CD4-positive, alpha-beta memory T cell (primary cell): ENCODE data around the gene U2AF1L4. TPM values are rescaled to one million over a fixed set of nuclear protein-coding genes. Genes with fewer than 3 reads are reported as not detected.

Experiments
- CTCF ChIA-PET: fragments of 350-600 bp; sonication (Branson Sonifier 250); formaldehyde crosslinking; loops from one replicate; lab custom pipeline; 2021; ENCODE audit warnings: inconsistent platforms; ENCODE audit not compliant: partially characterized antibody; lab: Charles Lee
- POLR2A ChIA-PET: fragments of 350-600 bp; sonication (Branson Sonifier 250); formaldehyde crosslinking; loops from one replicate; lab custom pipeline; 2021; ENCODE audit not compliant: partially characterized antibody; lab: Charles Lee
- DNase-seq, 5 donors: peaks; one replicate each; pipeline versions ENCODE4 v3.0.0 to v3.0.0-alpha.2; 2020 to 2022; ENCODE audit warnings: mixed read lengths in 1 of 5
- H3K27ac ChIP-seq: one replicate; pipeline ENCODE4 v1.7.0; 2013; ENCODE audit warnings: low read depth, low read length
- H3K27me3 ChIP-seq: 2 replicates; pipeline ENCODE4 v1.7.0; 2013; ENCODE audit warnings: mild to moderate bottlenecking, low read length, moderate library complexity; ENCODE audit not compliant: insufficient read depth
- H3K36me3 ChIP-seq: 2 replicates; pipeline ENCODE4 v1.7.0; 2013; ENCODE audit warnings: mild to moderate bottlenecking, low read length, moderate library complexity; ENCODE audit not compliant: insufficient read depth
- H3K4me1 ChIP-seq: 2 replicates; pipeline ENCODE4 v1.7.0; 2013; ENCODE audit warnings: mild to moderate bottlenecking, low read length, moderate library complexity; ENCODE audit not compliant: insufficient read depth
- H3K4me3 ChIP-seq, 2 donors: one replicate each; pipeline ENCODE4 v1.7.0; 2013; ENCODE audit warnings: low read length in 2 of 2, mild to moderate bottlenecking in 1 of 2
- H3K9me3 ChIP-seq, 2 donors: one replicate each; pipeline ENCODE4 v1.7.0; 2013; ENCODE audit warnings: low read length in 2 of 2, control low read depth in 1 of 2; ENCODE audit not compliant: control insufficient read depth in 1 of 2
- H3K27ac Mint-ChIP-seq, 7 donors: one replicate each; pipeline ENCODE4 v1.8.0; 2020 to 2021; ENCODE audit warnings: mixed read lengths in 7 of 7, mild to moderate bottlenecking in 6 of 7, inconsistent platforms in 3 of 7, moderate library complexity in 3 of 7
- H3K27me3 Mint-ChIP-seq, 2 donors: one replicate each; pipeline ENCODE4 v1.8.0; 2020 to 2021; ENCODE audit warnings: mixed read lengths in 2 of 2
- H3K36me3 Mint-ChIP-seq, 2 donors: one replicate each; pipeline ENCODE4 v1.8.0; 2020 to 2021; ENCODE audit warnings: mixed read lengths in 2 of 2, inconsistent platforms in 1 of 2, mild to moderate bottlenecking in 1 of 2
- H3K4me1 Mint-ChIP-seq, 4 donors: one replicate each; pipeline ENCODE4 v1.8.0; 2020 to 2021; ENCODE audit warnings: mixed read lengths in 4 of 4, mild to moderate bottlenecking in 1 of 4
- H3K4me3 Mint-ChIP-seq, 8 donors: one replicate each; pipeline ENCODE4 v1.8.0; 2020 to 2021; ENCODE audit warnings: mixed read lengths in 8 of 8, mild to moderate bottlenecking in 7 of 8, moderate library complexity in 6 of 8, inconsistent platforms in 3 of 8
- H3K9me3 Mint-ChIP-seq, 8 donors: one replicate each; pipeline ENCODE4 v1.8.0; 2020 to 2021; ENCODE audit warnings: mixed read lengths in 8 of 8, mild to moderate bottlenecking in 5 of 8, inconsistent platforms in 3 of 8, moderate library complexity in 1 of 8
- intact Hi-C: fragments of 100-400 bp; cut with micrococcal nuclease; formaldehyde crosslinking; loops from one replicate; pipeline ENCODE4 v1.15.1; 2023
- polyA plus RNA-seq, 2 donors: library from polyadenylated mRNA; unstranded; fragments of 300-500 nt; fragmentation: Illumina TruSeq; gene quantifications; one replicate each; pipeline ENCODE4 v1.2.3, GENCODE V29; 2021
- total RNA-seq, 2 experiments: library from RNA; stranded (reverse); gene quantifications; one replicate each; pipeline ENCODE4 v1.2.3, GENCODE V29; 2021

U2AF1L4 gene
- total and polyA plus RNA-seq, 4 experiments from 2014 or later: 48.7 to 65.2 (median 55.7) TPM

DNA sequence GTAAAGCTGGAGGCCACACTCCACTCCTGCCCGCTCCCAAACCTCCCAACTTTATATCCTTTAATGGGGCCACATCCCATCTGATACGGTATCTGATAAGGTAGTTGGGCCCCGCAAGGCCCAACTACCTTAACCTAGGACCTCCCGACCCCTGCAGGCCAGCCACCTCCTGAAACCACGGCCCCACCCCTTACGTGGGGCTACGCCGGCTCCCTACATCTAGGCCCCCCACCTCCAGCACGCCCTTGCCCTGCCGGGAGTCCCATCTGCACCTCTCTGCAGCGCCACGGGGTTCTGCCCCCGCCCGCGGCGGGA, 5.2 kb downstream of the U2AF1L4 start:
- ChIA-PET CTCF (interaction anchor here (2.2 kb wide), 1 partner anchor 22 kb away, joined by 6 read pairs; the partner anchor contains the start of gene KMT2B), POLR2A (interaction anchor here (0.9 to 5.7 kb wide), 17 partner anchors 9 to 97 kb away, joined by 3 to 37 read pairs (median 5); partner anchors contain the start of genes COX6B1, HSPB6, KMT2B and LIN37)
- Histone ChIP-seq H3K27me3 (no peaks in the 10 kb centered on the region), H3K4me3 (peak overlapping the region; percentile 83 to 88), H3K4me1 (peaks cover 57% of the 10 kb centered on the region), H3K9me3 (no peaks in the 10 kb centered on the region), H3K36me3 (peaks cover 17% of the 10 kb centered on the region), H3K27ac (peak overlapping the region; percentile 24)
- Mint-ChIP-seq H3K36me3 (peaks cover 12 to 42% of the 10 kb centered on the region in 2 donors), H3K4me3 (peak overlapping the region; percentile 88 to 98 (median 90)), H3K9me3 (no peaks in the 10 kb centered on the region), H3K27me3 (no peaks in the 10 kb centered on the region), H3K27ac (peak overlapping the region in 4 of 7 donors; percentile 57 to 99 (median 93)), H3K4me1 (peaks cover 18 to 62% (median 39%) of the 10 kb centered on the region in 4 donors)
- intact Hi-C loops: loop anchor here (1.0 to 10.0 kb wide), 4 partner anchors 23 to 1635 kb away; partner anchors contain the start of genes ARHGAP33 and ZNF527
- no peak for DNase-seq

DNA sequence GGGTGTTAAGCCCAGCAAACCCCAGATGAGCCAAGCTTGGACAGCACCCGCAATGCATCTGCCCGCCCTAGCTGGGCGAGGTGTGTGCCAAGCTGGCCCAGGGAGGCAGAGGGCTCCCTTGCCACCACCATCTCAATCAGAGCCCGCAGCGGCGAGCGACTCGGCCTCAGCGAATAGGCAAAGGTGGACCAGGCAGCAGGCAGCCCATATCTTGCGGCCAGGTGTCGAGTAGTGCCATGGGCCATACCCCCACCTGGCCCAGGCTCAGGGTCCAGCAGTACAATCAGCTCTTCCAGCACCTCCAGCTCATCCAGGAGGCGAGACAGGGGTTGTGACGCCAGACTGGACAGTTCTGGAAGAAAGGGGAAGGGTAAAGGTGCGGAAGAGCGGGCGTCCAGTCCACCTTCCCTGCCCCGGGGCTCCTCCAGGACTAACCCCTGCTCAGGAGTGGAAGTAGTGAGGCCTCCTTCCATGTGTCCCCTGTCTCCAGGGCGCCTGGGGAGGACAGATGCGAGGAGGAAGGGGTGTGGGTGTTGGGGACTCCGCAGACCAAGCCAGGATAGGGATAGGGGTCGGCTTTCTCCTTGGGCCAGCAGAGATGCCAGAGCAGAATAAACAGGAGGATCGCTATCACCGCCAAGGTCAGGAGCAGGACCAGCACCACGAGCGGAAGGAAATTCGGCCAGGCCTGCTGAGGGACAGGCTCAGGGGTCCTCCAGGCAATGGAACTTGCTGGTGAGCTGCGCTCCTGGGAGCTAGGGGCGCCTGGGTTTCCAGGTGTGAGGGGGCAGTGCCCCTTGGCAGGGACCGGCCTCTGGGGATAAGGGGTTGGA, 5.7 kb downstream of the U2AF1L4 start:
- Mint-ChIP-seq H3K4me3 (peak overlapping the region; percentile 52 to 98 (median 89)), H3K27me3 (no peaks in the 10 kb centered on the region), H3K27ac (peak overlapping the region in 3 of 7 donors; percentile 52 to 99 (median 61)), H3K9me3 (no peaks in the 10 kb centered on the region), H3K4me1 (peaks cover 17 to 61% (median 39%) of the 10 kb centered on the region in 4 donors), H3K36me3 (peaks cover 15 to 42% of the 10 kb centered on the region in 2 donors)
- Histone ChIP-seq H3K4me1 (peaks cover 57% of the 10 kb centered on the region), H3K4me3 (peak overlapping the region in 1 of 2 donors; percentile 88), H3K27ac (no peak overlapping the region), H3K9me3 (no peaks in the 10 kb centered on the region), H3K27me3 (no peaks in the 10 kb centered on the region), H3K36me3 (peaks cover 22% of the 10 kb centered on the region)
- ChIA-PET POLR2A (interaction anchor here (1.0 to 5.7 kb wide), 13 partner anchors 10 to 96 kb away, joined by 3 to 37 read pairs (median 6); partner anchors contain the start of genes COX6B1, HSPB6, KMT2B and LIN37), CTCF (interaction anchor here (1.5 to 2.2 kb wide), 2 partner anchors 13 to 21 kb away, joined by 3 to 6 read pairs; partner anchors contain the start of gene KMT2B)
- intact Hi-C loops: loop anchor here (1.0 to 10.0 kb wide), 4 partner anchors 22 to 1635 kb away; partner anchors contain the start of genes ARHGAP33 and ZNF527
- peak in 1 of 5 donors; percentile 29 for DNase-seq

DNA sequence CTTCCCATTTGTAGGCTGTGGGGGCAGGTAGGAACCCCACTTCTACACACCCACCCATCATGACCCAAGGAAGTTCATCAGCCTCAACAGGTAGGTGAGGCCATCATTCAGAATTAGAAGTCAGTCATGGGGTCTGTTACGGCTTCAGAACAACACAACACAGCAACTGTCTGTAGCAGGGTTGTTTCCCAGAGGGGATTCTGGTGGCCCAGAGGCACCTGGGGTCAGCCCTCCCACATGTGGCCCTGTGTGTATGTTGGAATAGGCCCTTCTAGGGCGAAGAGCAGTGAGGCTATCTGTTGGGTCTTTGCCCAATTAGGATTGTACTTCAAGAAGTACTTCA, 6.4 kb downstream of the U2AF1L4 start:
- Histone ChIP-seq H3K4me3 (no peak overlapping the region), H3K27me3 (no peaks in the 10 kb centered on the region), H3K36me3 (peaks cover 27% of the 10 kb centered on the region), H3K4me1 (peaks cover 50% of the 10 kb centered on the region), H3K27ac (no peak overlapping the region), H3K9me3 (no peaks in the 10 kb centered on the region)
- CTCF ChIA-PET: interaction anchor here (1.5 to 2.2 kb wide), 2 partner anchors 12 to 20 kb away, joined by 3 to 6 read pairs; partner anchors contain the start of gene KMT2B
- H3K4me1 Mint-ChIP-seq: peaks cover 15 to 61% (median 39%) of the 10 kb centered on the region in 4 donors
- no peaks in the 10 kb centered on the region for H3K27me3 Mint-ChIP-seq
- POLR2A ChIA-PET: interaction anchor here (1.1 to 5.7 kb wide), 5 partner anchors 9 to 91 kb away, joined by 3 to 37 read pairs (median 19); partner anchors contain the start of genes COX6B1, HSPB6, KMT2B and LIN37
- intact Hi-C loops: no loop called here
- DNase-seq: no peak
- peak overlapping the region in 6 of 8 donors; percentile 17 to 98 (median 30) for H3K4me3 Mint-ChIP-seq
- peaks cover 21 to 46% of the 10 kb centered on the region in 2 donors for H3K36me3 Mint-ChIP-seq
- H3K9me3 Mint-ChIP-seq: no peaks in the 10 kb centered on the region
- peak overlapping the region in 4 of 7 donors; percentile 14 to 74 (median 48) for H3K27ac Mint-ChIP-seq

DNA sequence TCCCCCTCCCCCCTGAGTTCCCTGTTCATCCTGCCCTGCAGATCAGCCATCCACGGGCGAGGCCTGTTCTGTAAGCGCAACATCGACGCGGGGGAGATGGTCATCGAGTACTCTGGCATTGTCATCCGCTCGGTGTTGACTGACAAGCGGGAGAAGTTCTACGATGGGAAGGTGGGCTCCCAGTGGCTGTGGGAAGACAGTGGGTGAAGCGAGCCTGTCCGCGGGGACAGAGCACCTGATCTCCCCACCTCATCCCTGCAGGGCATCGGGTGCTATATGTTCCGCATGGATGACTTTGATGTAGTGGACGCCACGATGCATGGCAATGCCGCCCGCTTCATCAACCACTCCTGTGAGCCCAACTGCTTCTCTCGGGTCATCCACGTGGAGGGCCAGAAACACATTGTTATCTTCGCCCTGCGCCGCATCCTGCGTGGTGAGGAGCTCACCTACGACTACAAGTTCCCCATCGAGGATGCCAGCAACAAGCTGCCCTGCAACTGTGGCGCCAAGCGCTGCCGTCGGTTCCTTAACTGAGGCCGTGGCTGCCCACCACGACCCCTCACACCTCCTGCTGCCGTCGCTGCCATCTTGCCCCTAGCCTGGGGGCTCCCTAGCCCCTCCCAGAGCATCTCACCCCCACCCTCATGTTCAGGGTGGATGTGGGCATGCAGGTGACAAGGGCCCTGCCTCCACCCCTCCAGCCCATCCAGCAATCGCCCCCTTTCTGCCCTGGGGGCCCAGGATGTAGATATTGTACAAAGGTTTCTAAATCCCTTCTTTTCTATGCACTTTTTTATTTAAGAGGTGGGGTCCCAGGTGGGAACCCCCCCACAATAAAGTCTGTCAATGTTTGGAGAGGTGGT, 7.0 kb downstream of the U2AF1L4 start:
- ChIA-PET CTCF (interaction anchor here (1.4 to 2.0 kb wide), 5 partner anchors 11 to 45 kb away, joined by 3 to 11 read pairs (median 8); partner anchors contain the start of gene LIN37), POLR2A (interaction anchor here (1.1 to 5.7 kb wide), 3 partner anchors 11 to 90 kb away, joined by 3 to 30 read pairs (median 11); partner anchors contain the start of genes COX6B1 and LIN37)
- DNase-seq: no peak
- peaks cover 12 to 58% (median 36%) of the 10 kb centered on the region in 4 donors for H3K4me1 Mint-ChIP-seq
- H3K36me3 Mint-ChIP-seq: peaks cover 22 to 49% of the 10 kb centered on the region in 2 donors
- peaks cover 29% of the 10 kb centered on the region for H3K36me3 ChIP-seq
- intact Hi-C loops: no loop called here
- H3K27ac Mint-ChIP-seq: peak overlapping the region in 5 of 7 donors; percentile 14 to 81 (median 42)
- no peak overlapping the region for H3K27ac ChIP-seq
- H3K4me3 ChIP-seq: no peak overlapping the region
- H3K4me3 Mint-ChIP-seq: peak overlapping the region in 5 of 8 donors; percentile 17 to 98 (median 29)
- no peaks in the 10 kb centered on the region for H3K27me3 ChIP-seq
- no peaks in the 10 kb centered on the region for H3K27me3 Mint-ChIP-seq
- no peaks in the 10 kb centered on the region for H3K9me3 ChIP-seq
- no peaks in the 10 kb centered on the region for H3K9me3 Mint-ChIP-seq
- H3K4me1 ChIP-seq: peaks cover 44% of the 10 kb centered on the region

DNA sequence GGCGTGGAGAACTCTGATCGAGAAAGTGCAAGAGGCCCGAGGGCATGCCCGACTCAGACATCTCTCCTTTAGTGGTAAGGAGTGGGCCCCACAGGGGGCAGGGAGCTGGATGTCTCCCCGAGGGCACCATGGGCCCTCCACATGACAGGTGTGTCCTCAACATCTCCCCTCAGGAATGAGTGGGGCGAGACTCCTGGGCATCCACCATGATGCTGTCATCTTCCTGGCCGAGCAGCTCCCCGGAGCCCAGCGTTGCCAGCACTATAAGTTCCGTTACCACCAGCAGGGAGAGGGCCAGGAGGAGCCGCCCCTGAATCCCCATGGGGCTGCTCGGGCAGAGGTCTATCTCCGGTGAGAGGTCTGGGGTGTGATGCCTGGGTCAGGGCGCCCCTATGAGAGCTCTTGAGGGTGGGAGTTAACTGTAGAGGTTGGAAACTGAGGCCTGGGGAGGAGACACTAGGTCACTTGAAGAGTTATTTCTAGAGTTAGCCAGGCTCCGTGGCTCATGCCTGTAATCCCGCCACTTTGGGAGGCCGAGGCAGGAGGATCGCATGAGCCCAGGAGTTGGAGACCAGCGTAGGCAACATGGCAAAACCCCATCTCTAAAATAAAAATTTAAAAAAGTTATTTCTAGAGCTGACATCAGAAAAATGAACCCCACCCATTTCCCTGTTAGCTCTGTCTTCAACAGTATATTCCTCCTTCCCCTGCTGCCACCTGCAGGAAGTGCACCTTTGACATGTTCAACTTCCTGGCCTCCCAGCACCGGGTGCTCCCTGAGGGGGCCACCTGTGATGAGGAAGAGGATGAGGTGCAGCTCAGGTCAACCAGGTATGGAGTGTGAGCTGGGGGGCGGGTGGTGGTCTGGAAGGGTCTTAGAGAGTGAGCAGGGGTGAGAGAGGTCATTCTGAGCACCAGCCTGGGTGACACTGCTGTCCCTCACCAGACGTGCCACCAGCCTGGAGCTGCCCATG, 8.0 kb downstream of the U2AF1L4 start:
- peaks cover 18 to 47% of the 10 kb centered on the region in 2 donors for H3K36me3 Mint-ChIP-seq
- no peak overlapping the region for H3K4me3 ChIP-seq
- no peaks in the 10 kb centered on the region for H3K27me3 Mint-ChIP-seq
- CTCF ChIA-PET: interaction anchor here (0.6 to 2.0 kb wide), 9 partner anchors 8 to 82 kb away, joined by 3 to 11 read pairs (median 4); partner anchors contain the start of genes LIN37, PSENEN and U2AF1L4
- peaks cover 34% of the 10 kb centered on the region for H3K36me3 ChIP-seq
- peak overlapping the region in 1 of 8 donors; percentile 57 for H3K4me3 Mint-ChIP-seq
- no peak overlapping the region for H3K27ac ChIP-seq
- no peaks in the 10 kb centered on the region for H3K9me3 ChIP-seq
- H3K27ac Mint-ChIP-seq: peak overlapping the region in 6 of 7 donors; percentile 10 to 91 (median 64)
- DNase-seq: peak in 2 of 5 donors; percentile 31 to 37
- H3K27me3 ChIP-seq: no peaks in the 10 kb centered on the region
- no peaks in the 10 kb centered on the region for H3K9me3 Mint-ChIP-seq
- POLR2A ChIA-PET: interaction anchor here (0.8 to 5.7 kb wide), 6 partner anchors 7 to 89 kb away, joined by 3 to 30 read pairs (median 12); partner anchors contain the start of genes COX6B1, LIN37, PSENEN and U2AF1L4
- intact Hi-C loops: no loop called here
- peaks cover 34% of the 10 kb centered on the region for H3K4me1 ChIP-seq
- peaks cover 7 to 50% (median 27%) of the 10 kb centered on the region in 4 donors for H3K4me1 Mint-ChIP-seq
